Gastroesophageal sphincter (tissue), 4 donors: Measurements from ENCODE around the gene PTGIR. TPM values are rescaled to one million over a fixed set of nuclear protein-coding genes. Genes with fewer than 3 reads are reported as not detected.

ENCODE experiments used
- ATAC-seq: fragments of 150-250 bp; one replicate; pipeline ENCODE4 v1.9.1; 2016; ENCODE audit warnings: mild to moderate bottlenecking, moderate library complexity
- H3K27ac ChIP-seq, 4 donors: fragments of 200-600 bp; sonication (generic) in 3 of 4; 1 replicate in 3 of 4; 2 replicates in 1 of 4; pipeline ENCODE4 v1.5.1; 2016 to 2019
- H3K27me3 ChIP-seq: fragments of 200-600 bp; sonication (generic); one replicate; pipeline ENCODE4 v1.5.1; 2019
- H3K36me3 ChIP-seq, 2 donors: fragments of 200-600 bp; sonication (generic); one replicate each; pipeline ENCODE4 v1.5.1; 2019; ENCODE audit warnings: control low read depth in 1 of 2
- H3K4me1 ChIP-seq, 3 donors: fragments of 200-600 bp; sonication (generic); 1 replicate in 2 of 3; 2 replicates in 1 of 3; pipeline ENCODE4 v1.5.1; 2016 to 2019; ENCODE audit warnings: control low read depth in 2 of 3
- H3K4me3 ChIP-seq, 2 donors: fragments of 200-600 bp; sonication (generic); one replicate each; pipeline ENCODE4 v1.5.1; 2019; ENCODE audit warnings: mild to moderate bottlenecking in 1 of 2, moderate library complexity in 1 of 2
- H3K9me3 ChIP-seq, 3 donors: fragments of 200-600 bp; sonication (generic); one replicate each; pipeline ENCODE4 v1.5.1; 2017 to 2019; ENCODE audit warnings: control low read depth in 2 of 3
- EP300 ChIP-seq: sonication (generic); formaldehyde crosslinking; IDR thresholded peaks from one replicate; pipeline ENCODE4 v1.6.1; 2017; ENCODE audit warnings: antibody characterized with exemption, mild to moderate bottlenecking
- POLR2A ChIP-seq, 2 donors: fragments of 450-650 bp; IDR thresholded peaks; one replicate each; pipeline ENCODE4 v1.6.1; 2017; ENCODE audit warnings: antibody characterized with exemption in 2 of 2, mild to moderate bottlenecking in 2 of 2, moderate library complexity in 1 of 2
- POLR2AphosphoS5 ChIP-seq: sonication (generic); formaldehyde crosslinking; IDR thresholded peaks from one replicate; pipeline ENCODE4 v1.6.1; 2017; ENCODE audit warnings: antibody characterized with exemption
- WGBS, 2 donors: methylation state at CpG; one replicate each; pipeline ENCODE4 v1.1.5; 2018; ENCODE audit warnings: low coverage in 1 of 2; 5-methylcytosine and 5-hydroxymethylcytosine counted together
- total RNA-seq, 4 donors: library from RNA; depleted of rRNA; stranded (reverse); fragments of >200 nt; gene quantifications; one replicate each; pipeline ENCODE4 v1.1.0, GENCODE V29; 2016
- TF ChIP-seq, protein P1 (sequence below), 4 experiments: fragments of 200-600 bp in 2 of 4; fragments of 450-650 bp in 2 of 4; sonication (generic) in 1 of 4; IDR thresholded peaks; one replicate each; pipeline ENCODE4 v1.5.1; 2017 to 2019; ENCODE audit warnings: antibody characterized with exemption in 4 of 4, mild to moderate bottlenecking in 2 of 4, moderate library complexity in 2 of 4

PTGIR gene
- total RNA-seq, 4 donors from 2014 or later, result 3.6 to 5.9 (median 4.3) TPM

- Histone ChIP-seq H3K4me1 (peaks cover 0 to 72% (median 29%) of the 10 kb centered on the region in 3 donors), H3K4me3 (peak overlapping the region in 1 of 2 donors; percentile 98), H3K27ac (peak overlapping the region in 3 of 4 donors; percentile 92 to 98 (median 98)), H3K27me3 (no peaks in the 10 kb centered on the region), H3K36me3 (peaks cover 0 to 30% of the 10 kb centered on the region in 2 donors), H3K9me3 (peaks cover 0 to 11% (median 0%) of the 10 kb centered on the region in 3 donors)
- WGBS, 2 donors, result no CpG with 5 or more reads among the region's 2 CpGs
- no peak for TF ChIP-seq POLR2AphosphoS5
- no peak for ATAC-seq
Observed at GRCh38 chr19:46603195-46603637, 21.7 kb downstream of the PTGIR start.

DNA sequence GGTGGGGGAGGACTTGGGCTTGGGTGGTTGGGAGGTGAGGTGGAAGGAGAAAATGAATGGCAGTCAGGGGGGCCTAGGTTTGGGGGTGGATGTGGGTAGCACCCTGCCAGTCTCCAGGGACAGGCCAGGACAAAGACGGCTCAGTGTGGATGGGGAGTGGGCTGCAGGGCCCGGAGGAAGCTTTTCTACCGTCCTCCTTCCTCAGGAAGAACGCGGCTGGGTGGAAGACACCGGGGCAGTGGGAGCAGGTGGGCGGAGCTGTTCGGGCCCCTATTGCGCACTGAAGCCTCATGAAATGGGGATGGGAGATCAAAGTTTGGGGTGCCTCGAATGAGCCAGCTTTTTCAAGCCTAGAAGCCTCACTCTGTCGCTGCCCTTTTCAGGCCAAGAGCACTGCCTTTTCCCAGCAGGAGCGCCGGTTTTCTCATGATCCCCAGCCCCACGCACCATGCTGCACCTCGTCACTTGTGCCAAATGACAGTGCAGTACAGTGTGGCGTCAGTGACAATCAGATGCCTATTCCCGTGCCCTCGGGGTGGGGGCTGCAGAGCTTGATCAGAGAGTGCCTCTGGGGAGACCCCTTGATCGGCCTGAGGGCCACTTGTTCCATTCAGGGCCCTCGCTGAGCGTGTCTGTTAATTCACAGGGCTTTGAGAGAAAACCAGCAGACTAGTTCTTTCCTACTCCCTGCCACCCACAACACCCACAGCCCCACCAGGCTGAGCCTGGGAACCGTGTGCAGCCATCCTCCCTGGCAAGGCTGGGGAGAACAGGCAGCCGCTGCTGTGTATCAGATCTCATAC is 22.3 kb downstream of the PTGIR start:
- Histone ChIP-seq H3K4me3 (peak overlapping the region; percentile 95 to 98), H3K4me1 (peaks cover 0 to 67% (median 29%) of the 10 kb centered on the region in 3 donors), H3K9me3 (peaks cover 0 to 11% (median 0%) of the 10 kb centered on the region in 3 donors), H3K36me3 (peaks cover 0 to 24% of the 10 kb centered on the region in 2 donors), H3K27me3 (no peaks in the 10 kb centered on the region), H3K27ac (peak overlapping the region in 3 of 4 donors; percentile 92 to 98 (median 98))
- WGBS, 2 donors, result 7 to 10% methylated on average over 2 to 9 of the region's 23 CpGs
- TF ChIP-seq POLR2AphosphoS5 (no peak), POLR2A (IDR thresholded peaks at IDR 0.05) (no peak), EP300 (no peak)
- TF ChIP-seq, protein P1, sequence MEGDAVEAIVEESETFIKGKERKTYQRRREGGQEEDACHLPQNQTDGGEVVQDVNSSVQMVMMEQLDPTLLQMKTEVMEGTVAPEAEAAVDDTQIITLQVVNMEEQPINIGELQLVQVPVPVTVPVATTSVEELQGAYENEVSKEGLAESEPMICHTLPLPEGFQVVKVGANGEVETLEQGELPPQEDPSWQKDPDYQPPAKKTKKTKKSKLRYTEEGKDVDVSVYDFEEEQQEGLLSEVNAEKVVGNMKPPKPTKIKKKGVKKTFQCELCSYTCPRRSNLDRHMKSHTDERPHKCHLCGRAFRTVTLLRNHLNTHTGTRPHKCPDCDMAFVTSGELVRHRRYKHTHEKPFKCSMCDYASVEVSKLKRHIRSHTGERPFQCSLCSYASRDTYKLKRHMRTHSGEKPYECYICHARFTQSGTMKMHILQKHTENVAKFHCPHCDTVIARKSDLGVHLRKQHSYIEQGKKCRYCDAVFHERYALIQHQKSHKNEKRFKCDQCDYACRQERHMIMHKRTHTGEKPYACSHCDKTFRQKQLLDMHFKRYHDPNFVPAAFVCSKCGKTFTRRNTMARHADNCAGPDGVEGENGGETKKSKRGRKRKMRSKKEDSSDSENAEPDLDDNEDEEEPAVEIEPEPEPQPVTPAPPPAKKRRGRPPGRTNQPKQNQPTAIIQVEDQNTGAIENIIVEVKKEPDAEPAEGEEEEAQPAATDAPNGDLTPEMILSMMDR (IDR thresholded peaks at IDR 0.05), result no peak
- no peak for ATAC-seq

DNA sequence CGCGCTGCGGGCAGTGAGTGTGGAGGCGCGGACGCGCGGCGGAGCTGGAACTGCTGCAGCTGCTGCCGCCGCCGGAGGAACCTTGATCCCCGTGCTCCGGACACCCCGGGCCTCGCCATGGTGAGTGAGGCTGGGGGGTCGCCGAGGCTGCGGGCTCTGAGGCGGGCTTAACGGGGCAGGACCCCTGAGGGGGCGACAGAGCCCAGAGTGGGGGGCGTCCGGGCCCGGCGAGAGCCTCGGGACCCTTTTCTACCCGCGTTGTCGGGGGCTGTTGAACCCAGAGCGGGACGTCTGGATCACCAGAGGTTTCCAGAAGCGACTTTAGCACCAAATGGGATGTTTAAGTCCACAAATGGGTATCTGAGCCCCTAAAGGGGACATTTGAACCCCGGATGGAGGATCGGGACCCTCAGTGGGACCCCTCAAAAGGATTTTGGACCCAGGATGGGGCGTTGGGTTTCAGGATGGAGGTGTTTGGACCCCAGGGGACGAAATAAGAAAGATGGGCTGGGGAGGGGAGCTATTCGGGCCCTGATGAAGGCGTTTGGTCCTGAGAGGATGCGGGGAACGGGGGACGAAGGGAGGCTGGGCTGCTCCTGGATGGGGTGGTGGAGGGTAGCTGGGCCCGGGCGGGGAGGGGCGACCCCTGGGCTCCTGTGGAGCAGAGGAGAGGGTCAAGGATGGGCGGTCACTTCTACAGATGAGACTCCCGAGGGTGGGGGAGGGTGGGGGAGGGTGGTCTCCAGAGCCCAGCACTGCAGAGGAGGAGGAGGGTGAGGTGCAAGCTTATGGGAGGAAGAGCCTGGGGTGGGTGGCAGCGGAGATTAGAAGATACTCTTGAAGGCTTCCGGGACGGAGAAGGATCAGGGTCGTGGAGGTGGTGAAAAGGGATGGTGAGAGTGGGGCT is 23.3 kb downstream of the PTGIR start, which contains the start of gene CALM3:
CALM3 (plus strand) TSS at position 13 of the 907 bp plus-strand sequence; CDS start at position 118, 105 bp downstream.
- Histone ChIP-seq H3K36me3 (peaks cover 0 to 13% of the 10 kb centered on the region in 2 donors), H3K27me3 (no peaks in the 10 kb centered on the region), H3K9me3 (peaks cover 0 to 11% (median 0%) of the 10 kb centered on the region in 3 donors), H3K4me1 (peaks cover 0 to 57% (median 29%) of the 10 kb centered on the region in 3 donors), H3K27ac (peak within 1 kb of the TSS; percentile 90 to 98 (median 95)), H3K4me3 (peak within 1 kb of the TSS; percentile 95 to 98)
- no peak for ATAC-seq
- WGBS, 2 donors, result 0 to 2% methylated on average over 8 to 15 of the region's 51 CpGs
- TF ChIP-seq, protein P1 (IDR thresholded peaks at IDR 0.05), result no peak
- no peak for TF ChIP-seq EP300
- TF ChIP-seq POLR2AphosphoS5, result peak; percentile 73
- peak; percentile 93 to 96 for TF ChIP-seq POLR2A (IDR thresholded peaks at IDR 0.05)

- peak overlapping the region; percentile 95 to 98 for H3K4me3 ChIP-seq
- peaks cover 0 to 11% (median 0%) of the 10 kb centered on the region in 3 donors for H3K9me3 ChIP-seq
- WGBS, 2 donors, result no CpG with 5 or more reads among the region's 93 CpGs
- peak; percentile 95 for ATAC-seq
- H3K36me3 ChIP-seq, result peaks cover 0 to 4% of the 10 kb centered on the region in 2 donors
- peak overlapping the region; percentile 87 to 98 (median 95) for H3K27ac ChIP-seq
- peaks cover 0 to 48% (median 29%) of the 10 kb centered on the region in 3 donors for H3K4me1 ChIP-seq
- no peaks in the 10 kb centered on the region for H3K27me3 ChIP-seq
- TF ChIP-seq POLR2AphosphoS5 (peak; percentile 39), POLR2A (IDR thresholded peaks at IDR 0.05) (peak; percentile 52 to 73)
- TF ChIP-seq, protein P1 (IDR thresholded peaks at IDR 0.05), result no peak
Observed at GRCh38 chr19:46600384-46601317, 24.2 kb downstream of the PTGIR start.
